Fibroblast of lung (primary cell): Measurements from ENCODE around the gene DNAJB1.

Experiments
- CTCF ChIP-seq, 2 donors: IDR thresholded peaks in 1 of 2; conservative IDR thresholded peaks in 1 of 2; 1 replicate in 1 of 2; 2 replicates in 1 of 2; pipeline ENCODE4 v1.5.1; 2011 to 2012; ENCODE audit warnings: low read length in 2 of 2, control low read depth in 1 of 2, inconsistent platforms in 1 of 2, low read depth in 1 of 2, mild to moderate bottlenecking in 1 of 2
- EZH2 ChIP-seq: IDR thresholded peaks from 2 replicates; pipeline ENCODE4 v1.5.1; 2012; ENCODE audit warnings: low read length, control low read depth, mild to moderate bottlenecking; ENCODE audit errors: missing control alignments

GRCh38 chr19:14540741-14541525 lies 22.7 kb upstream of the DNAJB1 start:
- TF ChIP-seq CTCF (conservative IDR thresholded peaks at IDR 0.05 in 1 of 2, IDR thresholded peaks at IDR 0.05 in 1 of 2; ENCODE audit: low read depth in 1 of 2, low read length in 2 of 2) (no peak), EZH2 (no peak)
